A673 (cell line): ENCODE results near the gene HEMK1. TPM values are rescaled to one million over a fixed set of nuclear protein-coding genes. Genes with fewer than 3 reads are reported as not detected.

ENCODE experiments used
- BruUV-seq: library from RNA; stranded (reverse); fragments of 400-500 nt; replicated peaks from 2 replicates; lab custom pipeline; 2021; lab: Mats Ljungman, UMichigan
- CTCF ChIA-PET: fragments of 300-600 bp; sonication (Branson Sonifier 250); formaldehyde crosslinking; loops from one replicate; lab custom pipeline; 2022; ENCODE audit warnings: antibody characterized with exemption; lab: Charles Lee
- POLR2A ChIA-PET: fragments of 300-600 bp; sonication (Branson Sonifier 250); formaldehyde crosslinking; loops from one replicate; lab custom pipeline; 2022; ENCODE audit warnings: antibody characterized with exemption; ENCODE audit not compliant: low non-redundant PET; lab: Charles Lee
- DNase-seq: peaks from one replicate; pipeline ENCODE4 v3.0.0-alpha.2; 2015; ENCODE audit warnings: low spot score
- H3K27ac ChIP-seq: fragments of 200-600 bp; sonication (generic); 2 replicates; pipeline ENCODE4 v1.5.1; 2016; ENCODE audit warnings: mixed run types, low read depth, mild to moderate bottlenecking, mixed read lengths, antibody characterized with exemption, low read length; ENCODE audit not compliant: poor library complexity, severe bottlenecking
- H3K27me3 ChIP-seq: fragments of 200-600 bp; sonication (generic); replicated peaks from 2 replicates; pipeline ENCODE4 v1.6.1; 2017; ENCODE audit warnings: mixed run types, low read depth, mild to moderate bottlenecking, mixed read lengths, antibody characterized with exemption, low read length; ENCODE audit not compliant: insufficient read depth, poor library complexity
- H3K36me3 ChIP-seq: fragments of 200-600 bp; sonication (generic); 2 replicates; pipeline ENCODE4 v1.6.1; 2016; ENCODE audit warnings: mixed run types, mild to moderate bottlenecking, mixed read lengths, antibody characterized with exemption, low read length; ENCODE audit not compliant: insufficient read depth, poor library complexity, severe bottlenecking
- H3K4me1 ChIP-seq: fragments of 200-600 bp; sonication (generic); 2 replicates; pipeline ENCODE4 v1.6.1; 2017; ENCODE audit warnings: mixed run types, mild to moderate bottlenecking, mixed read lengths, antibody characterized with exemption, low read length; ENCODE audit not compliant: insufficient read depth, poor library complexity, severe bottlenecking
- H3K4me3 ChIP-seq: fragments of 200-600 bp; sonication (generic); 2 replicates; pipeline ENCODE4 v1.5.1; 2016; ENCODE audit warnings: low read depth, mixed run types, mild to moderate bottlenecking, mixed read lengths, low read length; ENCODE audit not compliant: poor library complexity, severe bottlenecking
- H3K9me3 ChIP-seq: fragments of 200-600 bp; sonication (generic); 2 replicates; pipeline ENCODE4 v1.6.1; 2016; ENCODE audit warnings: mixed run types, low read depth, mild to moderate bottlenecking, mixed read lengths, antibody characterized with exemption, low read length; ENCODE audit not compliant: poor library complexity, severe bottlenecking
- CTCF ChIP-seq: fragments of 300-800, 200-600 bp; sonication (generic); conservative IDR thresholded peaks from 2 replicates; pipeline ENCODE4 v1.5.1; 2017; ENCODE audit warnings: low read depth, mild to moderate bottlenecking, antibody characterized with exemption, low read length, moderate library complexity, mixed read lengths
- EZH2 ChIP-seq: fragments of 200-600 bp; sonication (generic); IDR thresholded peaks from 2 replicates; pipeline ENCODE4 v1.6.1; 2017; ENCODE audit warnings: borderline replicate concordance, low read depth, mild to moderate bottlenecking, mixed read lengths, antibody characterized with exemption, low read length; ENCODE audit not compliant: poor library complexity, severe bottlenecking
- intact Hi-C: fragments of 100-400 bp; cut with micrococcal nuclease; formaldehyde crosslinking; loops from one replicate; pipeline ENCODE4 v1.10.0; 2022; ENCODE audit not compliant: unreplicated experiment
- total RNA-seq: library from RNA; stranded (reverse); gene quantifications from 2 replicates; pipeline ENCODE4 v1.2.3, GENCODE V29; 2021

Gene HEMK1
- total RNA-seq, 1 experiment from 2014 or later = 5.7 TPM

- Histone ChIP-seq H3K9me3 (no peaks in the 10 kb centered on the region), H3K27ac (no peak overlapping the region), H3K27me3 (no peaks in the 10 kb centered on the region), H3K36me3 (no peaks in the 10 kb centered on the region), H3K4me1 (peaks cover 7% of the 10 kb centered on the region), H3K4me3 (no peak overlapping the region)
- intact Hi-C loops = no loop called here
- no TSS peak for BruUV-seq
- POLR2A ChIA-PET = no interaction called here
- DNase-seq = no peak
- CTCF ChIA-PET = no interaction called here
- TF ChIP-seq CTCF (no peak), EZH2 (no peak)
Observed at GRCh38 chr3:50624634-50625033, 55.3 kb downstream of the HEMK1 start.

- H3K9me3 ChIP-seq = no peaks in the 10 kb centered on the region
- no peak overlapping the region for H3K27ac ChIP-seq
- ChIA-PET CTCF (no interaction called here), POLR2A (no interaction called here)
- BruUV-seq = no TSS peak
- H3K36me3 ChIP-seq = no peaks in the 10 kb centered on the region
- H3K4me1 ChIP-seq = peaks cover 7% of the 10 kb centered on the region
- no peaks in the 10 kb centered on the region for H3K27me3 ChIP-seq
- peak; percentile 37 for DNase-seq
- intact Hi-C loops = no loop called here
- H3K4me3 ChIP-seq = no peak overlapping the region
- TF ChIP-seq CTCF = no peak
- no peak for TF ChIP-seq EZH2
Observed at GRCh38 chr3:50625231-50626182, 56.2 kb downstream of the HEMK1 start.

GRCh38 chr3:50626401-50626800 is 57.1 kb downstream of the HEMK1 start:
- CTCF ChIA-PET = no interaction called here
- Histone ChIP-seq H3K27me3 (no peaks in the 10 kb centered on the region), H3K27ac (no peak overlapping the region), H3K4me1 (peaks cover 7% of the 10 kb centered on the region), H3K9me3 (no peaks in the 10 kb centered on the region), H3K36me3 (no peaks in the 10 kb centered on the region), H3K4me3 (no peak overlapping the region)
- no TSS peak for BruUV-seq
- DNase-seq = no peak
- TF ChIP-seq CTCF (no peak), EZH2 (no peak)
- intact Hi-C loops = no loop called here
- POLR2A ChIA-PET = no interaction called here
